ENCODE results near the gene TMEM87A.

Gene TMEM87A

GRCh38 chr15:42284551-42284950 is 11.3 kb upstream of the TMEM87A start:
- Histone ChIP-seq H3K36me3 (ENCODE audit: control insufficient read depth in 1 of 2, insufficient read depth in 2 of 2, low read length in 2 of 2) (peaks cover 2 to 7% of the 10 kb centered on the region in 2 experiments), H3K18ac (ENCODE audit: low read length) (no peak overlapping the region), H3K14ac (ENCODE audit: low read length) (no peak overlapping the region), H3K4me2 (ENCODE audit: low read length) (no peak overlapping the region), H4K8ac (ENCODE audit: low read depth, low read length) (no peak overlapping the region), H2BK120ac (ENCODE audit: insufficient read depth, low read length, poor library complexity) (no peak overlapping the region), H3K27ac (ENCODE audit: low read depth, low read length) (no peak overlapping the region), H3K79me1 (ENCODE audit: low read length) (no peaks in the 10 kb centered on the region), H3K23ac (ENCODE audit: low read length) (no peak overlapping the region), H3K4ac (ENCODE audit: low read depth, low read length) (no peak overlapping the region), H2BK5ac (ENCODE audit: low read depth, low read length, poor library complexity) (no peak overlapping the region), H4K91ac (ENCODE audit: low read depth, low read length) (no peak overlapping the region), H3K27me3 (ENCODE audit: insufficient read depth, low read length) (no peaks in the 10 kb centered on the region), H3K9ac (ENCODE audit: low read length) (no peak overlapping the region), H3K4me3 (ENCODE audit: low read depth, low read length) (no peak overlapping the region), H2BK12ac (ENCODE audit: low read length) (no peak overlapping the region), H3K79me2 (ENCODE audit: control insufficient read depth, insufficient read depth, low read length, poor library complexity) (no peaks in the 10 kb centered on the region), H2AK5ac (ENCODE audit: low read length) (no peak overlapping the region), H3K4me1 (ENCODE audit: control insufficient read depth in 1 of 2, insufficient read depth in 2 of 2, low read length in 2 of 2) (no peaks in the 10 kb centered on the region), H2AFZ (ENCODE audit: insufficient read depth, low read length, poor library complexity) (no peak overlapping the region), H3K9me3 (ENCODE audit: insufficient read depth, low read depth, low read length) (no peaks in the 10 kb centered on the region), H4K12ac (ENCODE audit: low read depth, low read length) (no peak overlapping the region)
- DNase-seq = no peak

- Histone ChIP-seq H3K4me1 (ENCODE audit: control insufficient read depth in 1 of 2, insufficient read depth in 2 of 2, low read length in 2 of 2) (no peaks in the 10 kb centered on the region), H4K91ac (ENCODE audit: low read depth, low read length) (no peak overlapping the region), H3K36me3 (ENCODE audit: control insufficient read depth in 1 of 2, insufficient read depth in 2 of 2, low read length in 2 of 2) (peaks cover 2 to 7% of the 10 kb centered on the region in 2 experiments), H2BK120ac (ENCODE audit: insufficient read depth, low read length, poor library complexity) (no peak overlapping the region), H3K79me1 (ENCODE audit: low read length) (no peaks in the 10 kb centered on the region), H2AK5ac (ENCODE audit: low read length) (no peak overlapping the region), H4K12ac (ENCODE audit: low read depth, low read length) (no peak overlapping the region), H3K23ac (ENCODE audit: low read length) (no peak overlapping the region), H3K18ac (ENCODE audit: low read length) (no peak overlapping the region), H2BK5ac (ENCODE audit: low read depth, low read length, poor library complexity) (no peak overlapping the region), H3K9ac (ENCODE audit: low read length) (no peak overlapping the region), H3K4me2 (ENCODE audit: low read length) (no peak overlapping the region), H2BK12ac (ENCODE audit: low read length) (no peak overlapping the region), H3K4me3 (ENCODE audit: low read depth, low read length) (no peak overlapping the region), H3K27me3 (ENCODE audit: insufficient read depth, low read length) (no peaks in the 10 kb centered on the region), H3K4ac (ENCODE audit: low read depth, low read length) (no peak overlapping the region), H3K14ac (ENCODE audit: low read length) (no peak overlapping the region), H3K27ac (ENCODE audit: low read depth, low read length) (no peak overlapping the region), H3K79me2 (ENCODE audit: control insufficient read depth, insufficient read depth, low read length, poor library complexity) (no peaks in the 10 kb centered on the region), H2AFZ (ENCODE audit: insufficient read depth, low read length, poor library complexity) (no peak overlapping the region), H3K9me3 (ENCODE audit: insufficient read depth, low read depth, low read length) (no peaks in the 10 kb centered on the region), H4K8ac (ENCODE audit: low read depth, low read length) (no peak overlapping the region)
- WGBS (ENCODE audit: extremely low coverage, insufficient coverage, insufficient read length) = no CpG with 5 or more reads among the region's 3 CpGs
- DNase-seq = no peak
Observed at GRCh38 chr15:42283671-42284070, 10.4 kb upstream of the TMEM87A start.

GRCh38 chr15:42282926-42283325 is 9.7 kb upstream of the TMEM87A start:
- H3K27ac ChIP-seq (ENCODE audit: low read depth, low read length) = no peak overlapping the region
- no peak overlapping the region for H2AK5ac ChIP-seq (ENCODE audit: low read length)
- no peaks in the 10 kb centered on the region for H3K27me3 ChIP-seq (ENCODE audit: insufficient read depth, low read length)
- no peaks in the 10 kb centered on the region for H3K9me3 ChIP-seq (ENCODE audit: insufficient read depth, low read depth, low read length)
- no CpG with 5 or more reads among the region's 5 CpGs for WGBS (ENCODE audit: extremely low coverage, insufficient coverage, insufficient read length)
- no peaks in the 10 kb centered on the region for H3K79me2 ChIP-seq (ENCODE audit: control insufficient read depth, insufficient read depth, low read length, poor library complexity)
- H2BK120ac ChIP-seq (ENCODE audit: insufficient read depth, low read length, poor library complexity) = no peak overlapping the region
- H2AFZ ChIP-seq (ENCODE audit: insufficient read depth, low read length, poor library complexity) = no peak overlapping the region
- H3K4ac ChIP-seq (ENCODE audit: low read depth, low read length) = no peak overlapping the region
- no peak overlapping the region for H3K23ac ChIP-seq (ENCODE audit: low read length)
- no peak overlapping the region for H4K12ac ChIP-seq (ENCODE audit: low read depth, low read length)
- DNase-seq = no peak
- no peak overlapping the region for H3K18ac ChIP-seq (ENCODE audit: low read length)
- no peak overlapping the region for H4K91ac ChIP-seq (ENCODE audit: low read depth, low read length)
- H3K36me3 ChIP-seq (ENCODE audit: control insufficient read depth in 1 of 2, insufficient read depth in 2 of 2, low read length in 2 of 2) = peaks cover 2 to 7% of the 10 kb centered on the region in 2 experiments
- H3K9ac ChIP-seq (ENCODE audit: low read length) = no peak overlapping the region
- no peaks in the 10 kb centered on the region for H3K4me1 ChIP-seq (ENCODE audit: control insufficient read depth in 1 of 2, insufficient read depth in 2 of 2, low read length in 2 of 2)
- H3K4me3 ChIP-seq (ENCODE audit: low read depth, low read length) = no peak overlapping the region
- H3K14ac ChIP-seq (ENCODE audit: low read length) = no peak overlapping the region
- no peak overlapping the region for H2BK12ac ChIP-seq (ENCODE audit: low read length)
- no peaks in the 10 kb centered on the region for H3K79me1 ChIP-seq (ENCODE audit: low read length)
- H4K8ac ChIP-seq (ENCODE audit: low read depth, low read length) = no peak overlapping the region
- no peak overlapping the region for H3K4me2 ChIP-seq (ENCODE audit: low read length)
- H2BK5ac ChIP-seq (ENCODE audit: low read depth, low read length, poor library complexity) = no peak overlapping the region

- Histone ChIP-seq H2BK5ac (ENCODE audit: low read depth, low read length, poor library complexity) (no peak overlapping the region), H2AK5ac (ENCODE audit: low read length) (no peak overlapping the region), H3K27ac (ENCODE audit: low read depth, low read length) (no peak overlapping the region), H3K4me1 (ENCODE audit: control insufficient read depth in 1 of 2, insufficient read depth in 2 of 2, low read length in 2 of 2) (no peaks in the 10 kb centered on the region), H3K9me3 (ENCODE audit: insufficient read depth, low read depth, low read length) (no peaks in the 10 kb centered on the region), H3K27me3 (ENCODE audit: insufficient read depth, low read length) (no peaks in the 10 kb centered on the region), H4K8ac (ENCODE audit: low read depth, low read length) (no peak overlapping the region), H3K79me1 (ENCODE audit: low read length) (no peaks in the 10 kb centered on the region), H4K91ac (ENCODE audit: low read depth, low read length) (no peak overlapping the region), H3K4me2 (ENCODE audit: low read length) (no peak overlapping the region), H3K79me2 (ENCODE audit: control insufficient read depth, insufficient read depth, low read length, poor library complexity) (no peaks in the 10 kb centered on the region), H2BK12ac (ENCODE audit: low read length) (no peak overlapping the region), H3K9ac (ENCODE audit: low read length) (no peak overlapping the region), H3K36me3 (ENCODE audit: control insufficient read depth in 1 of 2, insufficient read depth in 2 of 2, low read length in 2 of 2) (peaks cover 2 to 7% of the 10 kb centered on the region in 2 experiments), H2BK120ac (ENCODE audit: insufficient read depth, low read length, poor library complexity) (no peak overlapping the region), H3K4me3 (ENCODE audit: low read depth, low read length) (no peak overlapping the region), H3K18ac (ENCODE audit: low read length) (no peak overlapping the region), H3K4ac (ENCODE audit: low read depth, low read length) (no peak overlapping the region), H2AFZ (ENCODE audit: insufficient read depth, low read length, poor library complexity) (no peak overlapping the region), H4K12ac (ENCODE audit: low read depth, low read length) (no peak overlapping the region), H3K14ac (ENCODE audit: low read length) (no peak overlapping the region), H3K23ac (ENCODE audit: low read length) (no peak overlapping the region)
- DNase-seq = no peak
Observed at GRCh38 chr15:42282344-42282743, 9.1 kb upstream of the TMEM87A start.

Data from trophoblast cell (in vitro differentiated cells and primary cell).